RWPE2 (cell line): ENCODE data around the gene SUPT3H.
"Not testable (repeated sequence)": the region's sequence is repeated elsewhere in the genome, so short reads cannot be mapped to it uniquely, and the experiment has no call there.

Experiments used
- ATAC-seq: fragments of 200-7000 bp; cut with Tn5 transposase; 3 replicates; pipeline ENCODE4 v1.9.1; 2021; ENCODE audit warnings: low read depth
- DNase-seq: peaks from one replicate; pipeline ENCODE4 v3.0.0-alpha.2; 2020; ENCODE audit warnings: low spot score
- H3K27ac ChIP-seq: fragments of 450-650 bp; 2 replicates; pipeline ENCODE4 v1.5.1; 2017; ENCODE audit warnings: mild to moderate bottlenecking; ENCODE audit not compliant: poor library complexity, severe bottlenecking
- H3K27me3 ChIP-seq: fragments of 250-450 bp; sonication (Bioruptor Pico); 2 replicates; pipeline ENCODE4 v1.5.1; 2021; ENCODE audit warnings: mild to moderate bottlenecking, moderate library complexity; ENCODE audit not compliant: insufficient read depth, poor library complexity, severe bottlenecking
- H3K36me3 ChIP-seq: fragments of 250-450 bp; sonication (Bioruptor Pico); 2 replicates; pipeline ENCODE4 v1.5.1; 2020; ENCODE audit warnings: low read depth, mild to moderate bottlenecking, moderate library complexity
- H3K4me1 ChIP-seq: fragments of 250-450 bp; sonication (Bioruptor Pico); 2 replicates; pipeline ENCODE4 v1.5.1; 2021; ENCODE audit warnings: mild to moderate bottlenecking, moderate library complexity; ENCODE audit not compliant: insufficient read depth, poor library complexity, severe bottlenecking
- H3K4me3 ChIP-seq: fragments of 250-450 bp; sonication (Bioruptor Pico); 2 replicates; pipeline ENCODE4 v1.5.1; 2021; ENCODE audit warnings: mild to moderate bottlenecking, moderate library complexity; ENCODE audit not compliant: severe bottlenecking
- H3K9me3 ChIP-seq: fragments of 250-450 bp; sonication (Bioruptor Pico); 2 replicates; pipeline ENCODE4 v1.5.1; 2021; ENCODE audit warnings: mild to moderate bottlenecking, moderate library complexity; ENCODE audit not compliant: severe bottlenecking
- CTCF ChIP-seq: fragments of 450-650 bp; IDR thresholded peaks from one replicate; pipeline ENCODE4 v1.5.1; 2017; ENCODE audit warnings: mild to moderate bottlenecking, moderate library complexity; ENCODE audit not compliant: poor library complexity, severe bottlenecking

Gene SUPT3H

GRCh38 chr6:45184040-45184439, 193.7 kb downstream of the SUPT3H start:
- Histone ChIP-seq H3K9me3 (no peaks in the 10 kb centered on the region), H3K27ac (no peak overlapping the region), H3K4me3 (no peak overlapping the region), H3K36me3 (no peaks in the 10 kb centered on the region), H3K27me3 (no peaks in the 10 kb centered on the region), H3K4me1 (peaks cover 5% of the 10 kb centered on the region)
- TF ChIP-seq CTCF, result no peak
- DNase-seq (no peak), ATAC-seq (no peak)

- ATAC-seq, H3K9me3 ChIP-seq, H3K27ac ChIP-seq, DNase-seq, H3K36me3 ChIP-seq, H3K4me1 ChIP-seq, H3K27me3 ChIP-seq, H3K4me3 ChIP-seq: not testable (repeated sequence)
These were observed 201.4 kb downstream of the SUPT3H start for GRCh38 chr6:45176373-45176772.

GRCh38 chr6:45175272-45175671, 202.5 kb downstream of the SUPT3H start:
- Histone ChIP-seq H3K4me3 (no peak overlapping the region), H3K27ac (no peak overlapping the region), H3K27me3 (no peaks in the 10 kb centered on the region), H3K36me3 (no peaks in the 10 kb centered on the region), H3K4me1 (no peaks in the 10 kb centered on the region), H3K9me3 (no peaks in the 10 kb centered on the region)
- DNase-seq (no peak), ATAC-seq (no peak)
- no peak for TF ChIP-seq CTCF

GRCh38 chr6:45174045-45174444, 203.7 kb downstream of the SUPT3H start:
- Histone ChIP-seq H3K4me1 (no peaks in the 10 kb centered on the region), H3K4me3 (no peak overlapping the region), H3K27me3 (no peaks in the 10 kb centered on the region), H3K9me3 (no peaks in the 10 kb centered on the region), H3K36me3 (no peaks in the 10 kb centered on the region), H3K27ac (no peak overlapping the region)
- DNase-seq, result no peak
- no peak for ATAC-seq
- TF ChIP-seq CTCF, result no peak

GRCh38 chr6:45171380-45171779, 206.4 kb downstream of the SUPT3H start:
- ATAC-seq (no peak), DNase-seq (no peak)
- Histone ChIP-seq H3K27me3 (no peaks in the 10 kb centered on the region), H3K27ac (no peak overlapping the region), H3K9me3 (no peaks in the 10 kb centered on the region), H3K4me1 (no peaks in the 10 kb centered on the region), H3K4me3 (no peak overlapping the region), H3K36me3 (no peaks in the 10 kb centered on the region)
- TF ChIP-seq CTCF, result no peak
